HCT116 (cell line): Measurements from ENCODE around the gene MAP4. TPM values are rescaled to one million over a fixed set of nuclear protein-coding genes. Genes with fewer than 3 reads are reported as not detected.

Experiments
- ATAC-seq: fragments of 200-7000 bp; cut with Tn5 transposase; 2 replicates; pipeline ENCODE4 v1.9.1; 2020; ENCODE audit warnings: mild to moderate bottlenecking, moderate library complexity
- BruUV-seq: library from RNA; stranded (reverse); fragments of 400-500 nt; replicated peaks from 2 replicates; lab custom pipeline; 2021; lab: Mats Ljungman, UMichigan
- CTCF ChIA-PET: fragments of 300-600 bp; sonication (Branson Sonifier 250); formaldehyde crosslinking; loops from one replicate; lab custom pipeline; 2021; ENCODE audit warnings: antibody characterized with exemption; lab: Charles Lee
- POLR2A ChIA-PET: fragments of 300-600, 350-600 bp; sonication (Branson Sonifier 250); formaldehyde crosslinking; loops from one replicate; lab custom pipeline; 2021; ENCODE audit warnings: antibody characterized with exemption; lab: Charles Lee
- RAD21 ChIA-PET, 2 experiments: fragments of 300-600 bp; sonication (Branson Sonifier 250); formaldehyde crosslinking; loops; one replicate each; lab custom pipeline; 2023; ENCODE audit warnings: low total read pairs in 2 of 2; ENCODE audit not compliant: uncharacterized antibody in 2 of 2, unreplicated experiment in 2 of 2, low non-redundant PET in 1 of 2; lab: Charles Lee
- DNase-seq: peaks from one replicate; pipeline ENCODE4 v3.0.0-alpha.2; 2010; ENCODE audit warnings: low read depth, low spot score
- H2AFZ ChIP-seq: fragments of 200-600 bp; shearing (Covaris generic), sonication (generic); 2 replicates; pipeline ENCODE4 v1.6.1; 2017; ENCODE audit warnings: low read depth, mixed run types, mixed read lengths, antibody characterized with exemption, low read length; ENCODE audit not compliant: poor library complexity, severe bottlenecking
- H3K27ac ChIP-seq: 2 replicates; pipeline ENCODE4 v1.5.1; 2012; ENCODE audit warnings: low read depth, low read length
- H3K27me3 ChIP-seq: fragments of 200-600 bp; sonication (generic); 2 replicates; pipeline ENCODE4 v1.6.1; 2016; ENCODE audit warnings: mixed run types, low read length, mixed read lengths; ENCODE audit not compliant: insufficient read depth
- H3K36me3 ChIP-seq, 2 experiments: fragments of 200-500 bp in 1 of 2; fragments of 200-600 bp in 1 of 2; sonication (Bioruptor generic) in 1 of 2; sonication (generic) in 1 of 2; 2 replicates each; pipeline versions ENCODE4 v1.5.1 to v1.6.1; 2014 to 2016; ENCODE audit warnings: low read length in 2 of 2, inconsistent platforms in 1 of 2, mixed read lengths in 1 of 2, mixed run types in 1 of 2; ENCODE audit not compliant: insufficient read depth in 2 of 2, control insufficient read depth in 1 of 2
- H3K4me1 ChIP-seq, 2 experiments: fragments of 200-600 bp in 1 of 2; sonication (generic) in 1 of 2; 2 replicates each; pipeline versions ENCODE4 v1.5.1 to v1.6.1; 2012 to 2017; ENCODE audit warnings: low read length in 2 of 2, inconsistent platforms in 1 of 2, mild to moderate bottlenecking in 1 of 2, mixed read lengths in 1 of 2, mixed run types in 1 of 2, moderate library complexity in 1 of 2; ENCODE audit not compliant: insufficient read depth in 2 of 2, control insufficient read depth in 1 of 2
- H3K4me2 ChIP-seq: fragments of 200-600 bp; sonication (generic); 2 replicates; pipeline ENCODE4 v1.6.1; 2017; ENCODE audit warnings: mixed run types, low read length, mixed read lengths
- H3K4me3 ChIP-seq, 2 experiments: fragments of 200-600 bp in 1 of 2; sonication (generic) in 1 of 2; replicated peaks in 1 of 2; 2 replicates each; pipeline ENCODE4 v1.5.1; 2011 to 2016; ENCODE audit warnings: low read length in 2 of 2, control low read depth in 1 of 2, low read depth in 1 of 2, mild to moderate bottlenecking in 1 of 2, mixed read lengths in 1 of 2, mixed run types in 1 of 2
- H3K79me2 ChIP-seq: fragments of 200-600 bp; sonication (generic); 2 replicates; pipeline ENCODE4 v1.6.1; 2017; ENCODE audit warnings: mild to moderate bottlenecking, mixed run types, low read length, moderate library complexity, mixed read lengths; ENCODE audit not compliant: insufficient read depth
- H3K9ac ChIP-seq: fragments of 200-600 bp; sonication (generic); 2 replicates; pipeline ENCODE4 v1.6.1; 2016; ENCODE audit warnings: low read length, mixed read lengths
- H3K9me2 ChIP-seq: fragments of 200-600 bp; sonication (generic), shearing (Covaris generic); 2 replicates; pipeline ENCODE4 v1.6.1; 2017; ENCODE audit warnings: mixed run types, mild to moderate bottlenecking, moderate library complexity; ENCODE audit not compliant: insufficient read depth
- H3K9me3 ChIP-seq, 2 experiments: fragments of 200-500 bp in 1 of 2; fragments of 200-600 bp in 1 of 2; sonication (Bioruptor generic) in 1 of 2; sonication (generic) in 1 of 2; 2 replicates each; pipeline ENCODE4 v1.6.1; 2014 to 2017; ENCODE audit warnings: low read length in 2 of 2, mixed read lengths in 2 of 2, inconsistent platforms in 1 of 2, low read depth in 1 of 2, mild to moderate bottlenecking in 1 of 2, mixed run types in 1 of 2, moderate library complexity in 1 of 2; ENCODE audit not compliant: control insufficient read depth in 1 of 2, insufficient read depth in 1 of 2
- H4K20me1 ChIP-seq: fragments of 200-600 bp; sonication (generic), shearing (Covaris generic); 2 replicates; pipeline ENCODE4 v1.6.1; 2017; ENCODE audit warnings: mixed run types, mild to moderate bottlenecking, moderate library complexity; ENCODE audit not compliant: insufficient read depth
- CBX3 ChIP-seq: IDR thresholded peaks from 2 replicates; pipeline ENCODE4 v1.6.1; 2012; ENCODE audit warnings: low read depth
- CTCF ChIP-seq, 3 experiments: fragments of 200-600 bp in 1 of 3; sonication (generic) in 1 of 3; IDR thresholded peaks in 2 of 3; conservative IDR thresholded peaks in 1 of 3; 2 replicates each; pipeline ENCODE4 v1.5.1; 2012 to 2017; ENCODE audit warnings: low read depth in 2 of 3, low read length in 2 of 3, antibody characterized with exemption in 1 of 3, borderline replicate concordance in 1 of 3, control low read depth in 1 of 3, mild to moderate bottlenecking in 1 of 3, mixed read lengths in 1 of 3, mixed run types in 1 of 3, moderate library complexity in 1 of 3; ENCODE audit not compliant: insufficient read depth in 1 of 3
- EZH2phosphoT487 ChIP-seq: fragments of 200-600 bp; IDR thresholded peaks from 2 replicates; pipeline ENCODE4 v1.6.1; 2018; ENCODE audit warnings: antibody characterized with exemption, borderline replicate concordance
- FOSL1 ChIP-seq: IDR thresholded peaks from 2 replicates; pipeline ENCODE4 v1.6.1; 2012; ENCODE audit warnings: low read depth
- MAX ChIP-seq: IDR thresholded peaks from 2 replicates; pipeline ENCODE4 v1.6.1; 2012
- POLR2A ChIP-seq: IDR thresholded peaks from 2 replicates; pipeline ENCODE4 v1.7.0; 2011; ENCODE audit warnings: borderline replicate concordance; ENCODE audit not compliant: insufficient read depth, insufficient read length; ENCODE audit errors: extremely low read depth
- POLR2AphosphoS5 ChIP-seq: IDR thresholded peaks from 2 replicates; pipeline ENCODE4 v1.6.1; 2011; ENCODE audit warnings: mild to moderate bottlenecking, low read depth, low read length, moderate library complexity
- RAD21 ChIP-seq: IDR thresholded peaks from 2 replicates; pipeline ENCODE4 v1.6.1; 2012; ENCODE audit warnings: low read depth, mild to moderate bottlenecking
- REST ChIP-seq: IDR thresholded peaks from 2 replicates; pipeline ENCODE4 v1.6.1; 2012; ENCODE audit warnings: low read depth
- SIN3A ChIP-seq: IDR thresholded peaks from 2 replicates; pipeline ENCODE4 v1.6.1; 2012; ENCODE audit warnings: low read depth
- SRF ChIP-seq: IDR thresholded peaks from 2 replicates; pipeline ENCODE4 v1.6.1; 2012; ENCODE audit warnings: low read depth
- TCF7L2 ChIP-seq: IDR thresholded peaks from 2 replicates; pipeline ENCODE4 v1.7.0; 2011; ENCODE audit warnings: borderline replicate concordance, inconsistent platforms; ENCODE audit not compliant: insufficient read depth, insufficient read length; ENCODE audit errors: extremely low read depth
- YY1 ChIP-seq: IDR thresholded peaks from 2 replicates; pipeline ENCODE4 v1.6.1; 2011; ENCODE audit warnings: low read length, low read depth, moderate library complexity, mild to moderate bottlenecking; ENCODE audit not compliant: insufficient replicate concordance; ENCODE audit errors: extremely low read depth
- ZFX ChIP-seq: fragments of 450-650 bp; IDR thresholded peaks from 2 replicates; pipeline ENCODE4 v1.6.1; 2017
- ZNF274 ChIP-seq: fragments of 200-500 bp; sonication (Bioruptor generic); IDR thresholded peaks from 2 replicates; pipeline ENCODE4 v1.6.1; 2014; ENCODE audit warnings: mild to moderate bottlenecking, low read depth, low read length, inconsistent platforms
- intact Hi-C: fragments of 100-400 bp; cut with micrococcal nuclease; formaldehyde crosslinking; loops from 2 replicates; pipeline ENCODE4 v1.10.0; 2022
- total RNA-seq: library from RNA; stranded (reverse); gene quantifications from one replicate; pipeline ENCODE4 v1.2.1, GENCODE V29; 2021; ENCODE audit not compliant: unreplicated experiment

Gene MAP4
- total RNA-seq, 1 experiment from 2014 or later, result 200 TPM

GRCh38 chr3:47909607-47910006 lies 106.6 kb downstream of the MAP4 start:
- Histone ChIP-seq H3K9me2 (no peaks in the 10 kb centered on the region), H4K20me1 (no peaks in the 10 kb centered on the region; the same call in 1 of the 2 replicates), H3K4me1 (peaks cover 15 to 36% of the 10 kb centered on the region in 2 experiments), H2AFZ (no peak overlapping the region), H3K4me3 (no peak overlapping the region), H3K79me2 (peaks cover 9% of the 10 kb centered on the region; the same call in 1 of the 2 replicates), H3K4me2 (0 out of 2 replicates have a peak overlapping the region, but pooled peaks have one; percentile 60), H3K27ac (no peak overlapping the region), H3K36me3 (peaks cover under 1 to 21% of the 10 kb centered on the region in 2 experiments; a peak in 1 of 4 replicates), H3K27me3 (no peaks in the 10 kb centered on the region), H3K9ac (no peak overlapping the region)
- no peak for DNase-seq
- no peak for ATAC-seq
- no TSS peak for BruUV-seq
- intact Hi-C loops, result loop anchor here (5.0 kb wide), 1 partner anchor 73 kb away; no protein-coding TSS in a partner anchor
- ChIA-PET CTCF (interaction anchor here (1.3 kb wide), 1 partner anchor 80 kb away, joined by 3 read pairs; no protein-coding TSS in a partner anchor), POLR2A (no interaction called here), RAD21 (no interaction called here)
- TF ChIP-seq EZH2phosphoT487, result no peak
- TF ChIP-seq CTCF (IDR thresholded peaks at IDR 0.05 in 2 of 3, conservative IDR thresholded peaks at IDR 0.05 in 1 of 3; ENCODE audit: borderline replicate concordance in 1 of 3, insufficient read depth in 1 of 3, low read depth in 2 of 3, low read length in 2 of 3), result no peak
- TF ChIP-seq TCF7L2, result no peak
- TF ChIP-seq RAD21, result no peak
- no peak for TF ChIP-seq SIN3A
- no peak for TF ChIP-seq ZNF274
- no peak for TF ChIP-seq MAX
- no peak for TF ChIP-seq REST
- TF ChIP-seq POLR2AphosphoS5, result no peak
- TF ChIP-seq ZFX, result no peak
- TF ChIP-seq YY1, result no peak
- TF ChIP-seq POLR2A, result no peak
- TF ChIP-seq CBX3, result no peak
- no peak for TF ChIP-seq SRF
- no peak for TF ChIP-seq FOSL1
- TF ChIP-seq, all 23 proteins: peak for 0
- no peaks in the 10 kb centered on the region for H3K9me3 ChIP-seq
